Glutamatergic neuron (in vitro differentiated cells): Measurements from ENCODE around the gene CDC27. TPM values are rescaled to one million over a fixed set of nuclear protein-coding genes. Genes with fewer than 3 reads are reported as not detected.
A peak's percentile ranks its signal among the peaks of the same experiment; 100 is the strongest.
"Not testable (repeated sequence)": the region's sequence is repeated elsewhere in the genome, so short reads cannot be mapped to it uniquely, and the experiment has no call there.

Experiments used
- DNase-seq: peaks from one replicate; pipeline ENCODE4 v3.0.0; 2022
- H3K27ac Mint-ChIP-seq: one replicate; pipeline ENCODE4 v1.8.0; 2020; ENCODE audit warnings: mild to moderate bottlenecking, mixed read lengths, inconsistent platforms; ENCODE audit not compliant: unreplicated experiment
- H3K27me3 Mint-ChIP-seq: one replicate; pipeline ENCODE4 v1.8.0; 2020; ENCODE audit warnings: mild to moderate bottlenecking, moderate library complexity, mixed read lengths, inconsistent platforms; ENCODE audit not compliant: unreplicated experiment
- H3K36me3 Mint-ChIP-seq: one replicate; pipeline ENCODE4 v1.8.0; 2020; ENCODE audit warnings: mild to moderate bottlenecking, mixed read lengths, inconsistent platforms; ENCODE audit not compliant: unreplicated experiment
- H3K4me1 Mint-ChIP-seq: one replicate; pipeline ENCODE4 v1.8.0; 2020; ENCODE audit warnings: mild to moderate bottlenecking, low read depth, mixed read lengths, inconsistent platforms; ENCODE audit not compliant: unreplicated experiment
- H3K4me3 Mint-ChIP-seq: one replicate; pipeline ENCODE4 v1.8.0; 2020; ENCODE audit warnings: mild to moderate bottlenecking, mixed read lengths, inconsistent platforms; ENCODE audit not compliant: unreplicated experiment
- H3K9me3 Mint-ChIP-seq: one replicate; pipeline ENCODE4 v1.8.0; 2020; ENCODE audit warnings: mild to moderate bottlenecking, moderate library complexity, mixed read lengths, inconsistent platforms; ENCODE audit not compliant: unreplicated experiment
- CTCF ChIP-seq: fragments of 200-600 bp; sonication (generic); IDR thresholded peaks from one replicate; pipeline ENCODE4 v1.5.0; 2021; ENCODE audit not compliant: partially characterized antibody, unreplicated experiment
- total RNA-seq: library from RNA; stranded (reverse); fragmentation: NEBNext Ultra II Directional; extraction: Animal tissue kit (Norgen Biotek cat#: 25700); gene quantifications from one replicate; pipeline ENCODE4 v1.2.1, GENCODE V29; 2021; ENCODE audit not compliant: unreplicated experiment

The CDC27 gene
- total RNA-seq, 1 donor from 2014 or later: 94.6 TPM

GRCh38 chr17:47220531-47220999 lies 31.5 kb upstream of the CDC27 start:
- Mint-ChIP-seq H3K27me3 (peaks cover 5% of the 10 kb centered on the region), H3K4me1 (peaks cover 18% of the 10 kb centered on the region), H3K9me3 (peaks cover 2% of the 10 kb centered on the region), H3K27ac (peak overlapping the region; percentile 59), H3K36me3 (peaks cover 22% of the 10 kb centered on the region), H3K4me3 (no peak overlapping the region)
- no peak for DNase-seq
- TF ChIP-seq CTCF: no peak

- Mint-ChIP-seq H3K36me3 (peaks cover 22% of the 10 kb centered on the region), H3K9me3 (peaks cover 2% of the 10 kb centered on the region), H3K4me3 (no peak overlapping the region), H3K27ac (no peak overlapping the region), H3K27me3 (peaks cover 5% of the 10 kb centered on the region), H3K4me1 (peaks cover 23% of the 10 kb centered on the region)
- no peak for TF ChIP-seq CTCF
- DNase-seq: no peak
Measured at GRCh38 chr17:47219621-47220475, 30.8 kb upstream of the CDC27 start.

GRCh38 chr17:47218896-47219430 lies 29.9 kb upstream of the CDC27 start:
- Mint-ChIP-seq H3K4me1 (peaks cover 25% of the 10 kb centered on the region), H3K27ac (peak overlapping the region; percentile 55), H3K9me3 (no peaks in the 10 kb centered on the region), H3K4me3 (no peak overlapping the region), H3K36me3 (peaks cover 14% of the 10 kb centered on the region), H3K27me3 (peaks cover 5% of the 10 kb centered on the region)
- TF ChIP-seq CTCF: no peak
- no peak for DNase-seq

GRCh38 chr17:47217279-47217678 lies 28.2 kb upstream of the CDC27 start:
- not testable (repeated sequence) for DNase-seq, H3K27me3 Mint-ChIP-seq, H3K4me3 Mint-ChIP-seq, H3K9me3 Mint-ChIP-seq, H3K36me3 Mint-ChIP-seq, H3K27ac Mint-ChIP-seq
- H3K4me1 Mint-ChIP-seq: peaks cover 25% of the 10 kb centered on the region

GRCh38 chr17:47216821-47217220 lies 27.7 kb upstream of the CDC27 start:
- peaks cover 25% of the 10 kb centered on the region for H3K4me1 Mint-ChIP-seq
- H3K27ac Mint-ChIP-seq, H3K36me3 Mint-ChIP-seq, H3K4me3 Mint-ChIP-seq, DNase-seq, H3K27me3 Mint-ChIP-seq, H3K9me3 Mint-ChIP-seq: not testable (repeated sequence)

GRCh38 chr17:47214931-47215330 lies 25.8 kb upstream of the CDC27 start:
- H3K4me3 Mint-ChIP-seq: no peak overlapping the region
- H3K27me3 Mint-ChIP-seq: peaks cover 5% of the 10 kb centered on the region
- DNase-seq: no peak
- no peak for TF ChIP-seq CTCF
- no peak overlapping the region for H3K27ac Mint-ChIP-seq
- no peaks in the 10 kb centered on the region for H3K36me3 Mint-ChIP-seq
- H3K4me1 Mint-ChIP-seq: peaks cover 17% of the 10 kb centered on the region
- H3K9me3 Mint-ChIP-seq: peaks cover 1% of the 10 kb centered on the region
